ENCODE results near the gene CACNA1B.

- TF ChIP-seq CTCF (conservative IDR thresholded peaks at IDR 0.05; ENCODE audit: low read depth, low read length) (no peak), USF2 (IDR thresholded peaks at IDR 0.05; ENCODE audit: low read depth, low read length) (no peak), MAFK (IDR thresholded peaks at IDR 0.05; ENCODE audit: low read depth, low read length) (no peak), NFE2L2 (IDR thresholded peaks at IDR 0.05; ENCODE audit: low read depth, low read length) (no peak), POLR2A (IDR thresholded peaks at IDR 0.05; ENCODE audit: low read depth, low read length) (no peak), MAZ (IDR thresholded peaks at IDR 0.05; ENCODE audit: borderline replicate concordance, low read depth, low read length) (no peak), ELK1 (IDR thresholded peaks at IDR 0.05; ENCODE audit: borderline replicate concordance, low read depth, low read length) (no peak), BHLHE40 (IDR thresholded peaks at IDR 0.05; ENCODE audit: low read depth, low read length) (no peak), CEBPB (IDR thresholded peaks at IDR 0.05; ENCODE audit: low read depth, low read length) (no peak), RCOR1 (IDR thresholded peaks at IDR 0.05; ENCODE audit: insufficient replicate concordance, low read length) (no peak), SMC3 (IDR thresholded peaks at IDR 0.05; ENCODE audit: low read depth, low read length) (no peak), RAD21 (IDR thresholded peaks at IDR 0.05; ENCODE audit: low read length) (no peak), MXI1 (IDR thresholded peaks at IDR 0.05; ENCODE audit: borderline replicate concordance, low read depth, low read length) (no peak), FOS (IDR thresholded peaks at IDR 0.05; ENCODE audit: low read depth, low read length) (no peak)
These were observed 156.4 kb downstream of the CACNA1B start for GRCh38 chr9:138033950-138034349.

Measured in IMR-90 (cell line).